SW 1271 (cell line): ENCODE measurements around the gene PKDCC.

ENCODE experiments used
- DNase-seq, 2 experiments: peaks; one replicate each; lab custom pipeline; 2025; lab: John Stamatoyannopoulos, UW

PKDCC gene, protein sequence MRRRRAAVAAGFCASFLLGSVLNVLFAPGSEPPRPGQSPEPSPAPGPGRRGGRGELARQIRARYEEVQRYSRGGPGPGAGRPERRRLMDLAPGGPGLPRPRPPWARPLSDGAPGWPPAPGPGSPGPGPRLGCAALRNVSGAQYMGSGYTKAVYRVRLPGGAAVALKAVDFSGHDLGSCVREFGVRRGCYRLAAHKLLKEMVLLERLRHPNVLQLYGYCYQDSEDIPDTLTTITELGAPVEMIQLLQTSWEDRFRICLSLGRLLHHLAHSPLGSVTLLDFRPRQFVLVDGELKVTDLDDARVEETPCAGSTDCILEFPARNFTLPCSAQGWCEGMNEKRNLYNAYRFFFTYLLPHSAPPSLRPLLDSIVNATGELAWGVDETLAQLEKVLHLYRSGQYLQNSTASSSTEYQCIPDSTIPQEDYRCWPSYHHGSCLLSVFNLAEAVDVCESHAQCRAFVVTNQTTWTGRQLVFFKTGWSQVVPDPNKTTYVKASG

DNA sequence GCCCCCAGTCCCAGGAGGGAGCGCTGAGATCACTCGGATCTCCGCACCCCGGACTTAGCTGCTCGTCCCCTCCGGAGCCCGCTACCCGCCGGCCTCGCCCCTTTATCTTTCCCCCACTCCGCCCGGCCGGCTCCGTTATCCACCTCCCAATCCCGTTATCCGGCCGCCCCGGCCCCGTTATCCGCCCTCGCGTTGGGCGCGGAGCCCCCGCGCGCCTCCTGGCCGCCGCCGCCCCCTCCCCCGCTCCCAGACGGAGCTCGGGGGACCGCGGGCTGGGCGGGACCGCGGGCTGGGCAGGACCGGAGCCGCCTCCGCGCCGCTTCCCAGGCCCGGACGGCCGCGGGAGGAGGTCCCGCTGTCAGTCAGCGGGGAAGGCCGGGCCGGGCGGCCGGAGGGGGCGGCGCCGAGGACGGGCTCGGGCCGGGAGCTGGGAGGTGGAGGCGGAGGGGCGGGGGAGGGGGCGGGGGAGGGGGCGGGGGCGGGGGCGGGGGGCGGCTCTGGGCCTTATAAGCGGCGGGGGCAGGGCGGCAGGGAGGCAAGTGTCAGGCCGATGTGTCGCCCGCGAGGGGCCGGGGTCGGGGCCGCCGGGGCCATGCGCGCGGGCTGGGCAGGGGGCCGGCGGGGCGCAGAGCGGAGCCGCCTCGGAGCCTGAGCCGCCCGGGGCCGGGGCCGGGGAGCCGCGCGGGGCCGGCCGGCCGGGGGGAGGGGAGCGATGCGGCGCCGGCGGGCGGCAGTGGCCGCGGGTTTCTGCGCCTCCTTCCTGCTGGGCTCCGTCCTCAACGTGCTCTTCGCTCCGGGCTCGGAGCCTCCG is at the start of gene PKDCC:
TSS of gene PKDCC (plus strand) at position 534 of the 811 bp plus-strand sequence. CDS start at position 713, 179 bp downstream.
- DNase-seq: peak; percentile 46 to 60

DNA sequence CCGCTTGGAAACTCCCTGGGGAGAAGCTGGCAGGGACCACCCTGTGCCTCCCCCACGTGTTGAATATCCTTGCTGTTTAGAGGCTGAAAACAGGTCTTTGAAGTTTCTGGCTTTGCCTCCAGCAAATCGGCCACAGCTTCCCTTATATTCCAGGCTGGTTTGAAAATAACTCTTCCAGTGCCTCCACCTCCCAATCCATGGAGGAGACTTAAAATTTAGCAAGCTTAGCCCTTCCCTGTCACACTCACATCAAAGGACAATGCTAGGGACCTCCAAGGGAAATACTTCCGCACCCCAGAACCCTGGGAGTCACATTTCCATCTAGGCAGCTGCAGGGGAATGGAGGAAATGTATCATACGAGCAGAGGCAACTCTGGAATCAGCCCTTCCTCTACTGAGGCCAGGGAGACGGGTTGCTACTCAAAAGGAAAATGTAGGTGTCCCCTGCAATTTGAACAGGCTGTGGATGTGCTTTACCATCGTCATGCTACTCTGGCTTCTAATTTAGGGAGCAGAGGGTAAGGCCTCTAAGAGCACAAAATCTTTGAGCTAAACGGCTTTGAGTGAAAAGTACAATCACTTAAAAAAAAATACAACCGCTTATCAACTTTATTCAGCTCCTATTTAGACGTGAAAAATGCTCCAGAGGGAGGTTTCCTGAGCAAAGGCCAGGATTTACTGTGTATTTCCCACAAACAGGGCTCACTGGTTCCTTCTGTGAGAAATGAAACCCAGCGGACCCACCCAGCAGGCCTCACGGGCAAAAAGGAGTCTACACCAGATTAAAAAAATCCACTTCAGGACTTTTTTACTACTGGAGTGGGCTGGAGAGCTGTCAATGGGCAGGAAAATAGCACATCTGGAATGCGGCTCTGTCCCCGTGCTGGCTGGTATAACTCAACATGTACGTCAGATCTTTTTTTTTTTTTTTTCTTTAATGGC is 49.4 kb upstream of the PKDCC start:
- DNase-seq: no peak

DNA sequence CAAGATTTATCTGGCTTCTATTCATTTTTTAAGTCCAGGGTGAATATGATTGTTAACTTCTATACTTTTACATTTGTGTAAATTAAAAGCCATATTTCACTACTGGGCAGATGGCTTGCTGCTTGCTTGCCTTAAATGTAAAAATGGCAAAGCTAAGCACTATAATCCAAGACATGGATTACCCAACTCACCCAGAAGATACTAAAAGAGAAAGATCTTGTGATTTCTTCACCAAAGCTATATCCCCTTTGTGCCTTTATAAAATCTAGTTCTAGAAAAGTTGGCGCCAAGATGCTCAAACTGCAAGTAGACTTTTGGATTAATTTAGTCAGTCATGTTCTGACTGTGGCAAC is 48.7 kb upstream of the PKDCC start:
- no peak for DNase-seq

DNA sequence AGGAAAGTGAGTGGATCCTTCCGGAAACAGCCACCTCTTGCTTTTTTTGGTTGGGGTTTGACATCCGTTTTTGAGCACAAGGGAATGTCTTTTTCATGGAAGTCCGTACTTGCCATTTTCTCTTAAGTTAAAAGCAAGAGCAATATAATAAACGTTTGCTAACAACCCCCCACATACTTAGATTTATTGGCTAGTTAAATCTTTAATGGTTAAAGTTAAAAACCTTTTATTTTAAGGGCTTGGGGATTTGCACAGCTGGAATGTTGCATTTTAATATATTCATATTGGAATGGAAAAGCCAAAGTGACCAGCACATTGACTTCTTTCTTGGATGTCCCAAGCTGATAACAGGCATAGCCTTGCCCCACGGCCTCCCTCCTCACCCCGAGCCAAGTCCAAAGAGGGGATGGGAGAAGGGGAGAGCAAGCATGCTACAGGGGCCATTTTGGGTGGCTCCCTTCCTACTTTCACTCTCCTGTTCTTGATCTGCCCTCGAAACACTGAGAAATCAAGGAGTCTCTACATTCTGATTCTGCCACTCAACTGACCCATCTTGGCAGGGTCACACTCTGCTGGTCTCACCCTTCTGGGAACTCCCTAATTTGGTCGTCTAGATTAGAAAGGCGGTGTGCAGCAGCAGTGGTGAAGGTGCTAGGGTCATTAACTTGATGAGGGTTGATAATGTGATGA is 48.1 kb upstream of the PKDCC start:
- no peak for DNase-seq

DNA sequence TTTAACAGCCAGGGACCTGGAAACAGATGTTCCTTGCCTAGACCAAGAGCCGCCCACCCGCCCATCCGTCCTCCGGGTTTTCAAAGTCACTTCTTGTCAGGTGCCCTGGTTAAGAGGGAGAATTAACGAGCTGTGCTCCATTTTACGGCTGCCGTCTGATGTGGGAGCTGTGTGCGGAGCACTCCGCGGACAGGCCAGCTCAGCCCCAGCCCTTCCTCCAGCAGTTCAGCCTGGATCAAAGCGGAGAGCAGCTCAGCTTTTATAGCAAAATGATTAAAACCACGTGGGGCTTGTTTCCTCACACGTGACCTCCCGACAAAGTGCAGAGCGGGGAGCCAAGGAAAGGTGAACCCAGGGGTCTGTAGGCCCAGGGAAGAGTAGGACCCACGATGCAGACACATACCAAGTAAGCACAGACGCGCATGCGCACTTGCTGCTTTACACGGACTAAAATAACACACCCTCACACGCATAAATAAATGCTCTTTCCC is 46.1 kb upstream of the PKDCC start:
- no peak for DNase-seq

DNA sequence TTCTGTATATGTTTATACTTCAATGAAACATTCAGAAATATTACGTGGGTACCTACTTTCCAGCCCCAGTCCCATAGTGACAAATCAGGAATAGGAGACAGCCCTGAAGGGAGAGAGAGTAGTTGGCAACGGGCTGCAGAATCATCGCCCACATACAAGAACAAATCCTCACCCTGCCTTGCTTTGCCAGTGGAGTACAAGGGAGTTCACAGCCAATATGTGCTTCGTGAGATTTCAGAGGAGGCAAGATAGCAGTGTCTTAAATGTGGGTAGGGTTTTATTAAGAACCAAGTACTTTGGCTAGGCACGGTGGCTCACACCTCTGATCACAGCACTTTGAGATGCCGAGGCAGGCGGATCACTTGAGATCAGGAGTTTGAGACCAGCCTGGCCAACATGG is 40.3 kb upstream of the PKDCC start:
- DNase-seq: no peak

DNA sequence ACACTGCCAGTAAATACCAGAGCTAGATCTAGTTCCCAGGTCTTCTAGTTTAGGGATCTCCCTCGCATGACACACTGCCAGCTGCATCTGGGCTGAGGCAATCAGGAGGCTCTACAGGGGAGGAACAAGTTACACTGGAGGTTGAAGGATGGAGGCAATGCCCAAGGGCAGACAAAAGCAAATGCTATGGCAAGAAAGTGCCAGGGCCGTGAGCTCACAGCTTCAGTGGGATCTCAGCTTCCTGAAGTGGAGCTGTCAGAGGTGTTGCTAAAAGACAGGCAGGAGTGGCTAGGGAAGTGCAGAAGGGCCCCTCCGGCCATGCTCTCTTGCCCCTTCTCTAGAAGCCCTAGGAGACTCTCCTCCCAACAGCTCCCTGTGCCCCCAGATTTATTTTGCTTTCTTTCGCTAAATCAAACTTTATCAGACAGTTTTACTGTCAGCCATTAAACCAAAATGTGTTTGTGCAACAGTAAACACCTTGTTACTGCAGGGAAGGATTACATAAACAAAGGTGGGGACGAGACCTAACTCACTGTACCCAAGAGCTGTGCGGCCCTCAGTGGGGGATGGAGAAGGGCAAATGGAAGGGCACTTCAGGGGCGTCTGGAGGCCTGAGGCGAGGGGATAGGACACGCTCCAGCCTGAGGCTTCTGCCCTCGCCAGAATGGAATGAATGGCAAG is 39.4 kb upstream of the PKDCC start:
- DNase-seq: no peak

DNA sequence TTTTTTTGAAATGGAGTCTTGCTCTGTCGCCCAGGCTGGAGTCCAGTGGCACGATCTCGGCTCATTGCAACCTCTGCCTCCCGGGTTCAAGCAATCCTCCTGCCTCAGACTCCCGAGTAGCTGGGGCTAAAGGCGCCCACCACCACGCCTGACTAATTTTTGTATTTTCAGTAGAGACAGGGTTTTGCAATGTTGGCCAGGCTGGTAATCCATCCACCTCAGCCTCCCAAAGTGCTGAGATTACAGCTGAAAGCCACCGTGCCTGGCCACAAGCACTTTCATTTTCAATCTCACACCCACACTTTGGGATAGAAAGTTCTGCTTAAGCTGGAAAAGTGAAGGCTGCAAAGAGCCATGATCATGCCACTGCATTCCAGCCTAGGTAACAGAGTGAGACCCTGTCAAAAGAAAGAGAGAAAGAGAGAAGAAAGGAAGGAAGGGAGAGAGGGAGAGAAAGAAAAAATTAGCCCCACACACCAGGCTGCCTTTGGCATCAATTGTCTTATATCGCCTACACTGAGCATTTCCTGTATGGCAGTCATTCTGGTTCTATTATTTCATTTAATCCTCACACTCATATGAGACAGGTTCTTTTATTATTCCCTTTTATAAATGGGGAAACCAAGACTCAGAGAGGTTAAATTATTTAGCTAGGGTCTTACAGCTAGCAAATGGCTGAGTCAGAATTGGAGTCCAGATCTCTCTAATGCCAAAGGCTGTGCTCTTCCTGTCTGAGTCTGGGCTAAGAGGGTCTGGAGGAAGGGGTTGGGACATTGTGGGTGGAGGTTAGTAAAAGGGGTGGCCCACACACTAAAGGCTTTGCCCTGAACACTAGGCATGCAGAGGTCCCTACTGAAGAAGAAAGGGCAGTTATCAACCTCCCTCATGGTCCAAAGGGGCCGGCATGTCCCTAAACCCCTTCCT is 37.9 kb upstream of the PKDCC start:
- no peak for DNase-seq

DNA sequence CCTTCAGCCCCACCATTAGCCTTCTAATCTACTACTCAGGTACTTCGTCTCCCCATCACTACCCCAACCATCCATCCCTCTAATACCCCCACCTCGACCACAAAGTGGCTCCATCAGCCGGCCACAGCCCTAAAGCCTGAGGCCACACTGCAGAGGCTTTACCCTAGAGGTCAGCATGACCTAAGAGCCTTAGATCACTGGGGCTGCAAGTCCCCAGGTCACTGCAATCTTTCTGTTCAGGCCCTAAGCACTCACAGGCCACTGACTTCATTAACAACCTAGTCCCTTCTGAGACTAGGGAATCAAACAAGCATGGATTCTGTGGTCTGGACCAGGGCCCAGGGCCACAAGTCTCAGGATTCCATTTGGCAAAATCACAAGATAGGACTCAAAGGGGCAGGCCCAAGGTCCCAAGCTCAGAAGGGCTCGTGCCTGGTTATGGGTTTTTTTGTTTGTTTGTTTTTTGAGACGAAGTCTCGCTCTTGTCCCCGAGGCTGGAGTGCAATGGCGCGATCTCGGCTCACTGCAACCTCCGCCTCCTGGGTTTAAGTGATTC is 37.0 kb upstream of the PKDCC start:
- DNase-seq: no peak

DNA sequence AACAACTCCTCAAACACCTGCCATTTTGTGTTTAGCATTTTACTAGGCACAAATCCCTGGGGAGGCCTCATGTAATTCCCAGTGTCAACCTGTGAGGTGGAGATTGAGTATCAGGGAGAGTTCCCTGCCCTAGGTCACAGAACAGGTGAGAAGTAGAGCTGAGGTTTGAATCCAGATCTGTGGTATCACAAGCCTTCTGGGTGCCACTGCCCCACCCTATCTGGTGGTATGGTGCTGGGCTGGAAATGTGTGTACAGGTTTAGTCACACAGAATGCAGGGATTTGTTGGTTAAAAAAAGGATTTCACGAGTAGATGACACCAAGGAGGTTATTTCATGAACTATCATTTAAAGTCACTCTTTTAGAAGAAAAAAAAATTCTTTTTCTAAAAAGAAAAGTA is 35.7 kb upstream of the PKDCC start:
- no peak for DNase-seq

DNA sequence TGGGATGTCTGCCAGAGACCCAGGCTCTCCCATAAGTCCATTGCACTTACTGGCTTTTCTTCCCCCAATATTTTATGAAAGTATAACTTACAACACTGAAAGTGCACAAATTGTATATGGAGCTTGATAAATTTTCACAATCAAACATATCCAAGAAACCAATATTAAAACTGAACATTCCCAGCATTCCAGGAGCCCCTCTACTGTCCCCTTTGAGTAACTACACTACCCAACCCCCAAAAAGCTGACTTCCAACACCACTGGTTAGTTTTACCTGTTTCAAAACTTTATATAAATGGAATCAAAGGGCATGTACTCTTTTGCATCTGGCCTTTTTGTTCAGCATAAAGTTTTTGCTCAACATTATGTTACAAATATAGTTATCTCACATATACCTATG is 35.2 kb upstream of the PKDCC start:
- no peak for DNase-seq

DNA sequence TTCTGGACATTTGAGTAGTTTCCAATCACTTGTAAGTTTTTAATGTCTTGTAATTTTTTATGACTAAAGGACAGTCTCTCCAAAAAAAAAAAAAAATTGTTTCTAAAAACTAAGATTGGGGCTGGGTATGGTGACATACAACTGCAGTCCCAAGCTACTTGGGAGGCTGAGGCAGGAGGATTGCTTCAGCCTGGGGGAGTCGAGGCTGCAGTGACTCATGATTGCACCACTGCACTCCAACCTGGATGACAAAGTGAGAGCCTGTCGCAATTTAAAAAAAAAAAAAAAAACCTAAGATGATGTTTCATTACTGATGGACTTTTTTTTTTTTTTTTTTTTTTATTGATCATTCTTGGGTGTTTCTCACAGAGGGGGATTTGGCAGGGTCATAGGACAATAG is 34.4 kb upstream of the PKDCC start:
- no peak for DNase-seq

DNA sequence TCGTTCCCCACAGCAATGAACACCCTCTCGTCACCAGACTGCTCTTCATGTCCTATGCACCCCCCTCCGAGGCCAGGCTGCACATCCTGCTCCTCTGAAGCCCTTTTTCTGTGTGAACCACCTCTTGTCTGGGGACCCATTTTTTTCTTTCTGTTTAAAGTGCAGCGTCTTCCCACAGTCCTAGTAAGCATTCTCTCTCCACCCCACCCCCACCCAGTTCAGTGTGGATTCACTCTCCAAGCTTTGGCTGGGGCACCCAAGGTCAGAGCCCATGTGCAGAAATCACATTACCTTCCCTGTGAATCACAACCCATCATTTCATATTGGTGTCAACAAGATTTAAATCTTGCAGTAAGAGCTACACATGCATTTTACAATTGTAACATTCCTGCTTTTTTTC is 26.4 kb upstream of the PKDCC start:
- DNase-seq: no peak

DNA sequence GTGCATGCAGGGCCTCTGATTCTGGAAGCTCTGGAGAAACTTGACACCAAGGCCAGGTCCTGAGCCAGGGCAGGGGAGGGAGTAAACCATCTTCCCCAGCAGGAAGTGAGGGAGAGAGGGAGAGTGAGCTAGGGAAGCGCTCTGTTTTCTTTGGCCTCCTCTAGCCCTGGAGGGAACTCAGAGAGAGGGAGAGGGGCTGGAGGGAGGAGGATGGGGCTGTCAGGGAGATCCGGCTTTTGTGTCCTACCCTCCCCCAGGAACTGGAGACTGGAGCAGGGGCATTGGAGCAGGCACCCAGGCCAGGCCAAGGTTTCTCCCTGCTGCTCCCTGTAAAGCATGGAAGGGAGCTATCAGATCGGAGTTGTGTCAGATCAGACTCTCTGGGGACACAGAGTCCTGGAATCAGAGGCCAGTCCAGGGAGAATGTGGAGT is 22.7 kb upstream of the PKDCC start:
- no peak for DNase-seq

DNA sequence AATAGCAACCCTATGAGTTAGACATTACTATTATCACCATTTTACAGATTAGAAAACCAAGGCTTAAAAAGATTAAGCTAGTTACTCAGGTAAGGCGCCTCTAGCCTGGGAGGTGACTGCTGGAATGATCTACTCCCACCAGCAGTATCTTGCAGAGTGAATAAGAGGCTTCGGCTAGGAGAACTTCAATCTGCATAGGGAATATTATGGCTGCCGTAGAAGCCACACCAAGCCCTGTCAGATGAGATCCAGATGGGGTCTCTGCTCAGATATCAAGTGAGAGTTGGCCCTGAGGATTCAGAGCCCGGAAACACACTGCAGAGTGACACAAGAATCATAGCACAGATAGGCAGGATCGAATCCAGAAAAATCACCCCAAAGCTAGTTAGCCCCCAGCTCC is 21.5 kb upstream of the PKDCC start:
- no peak for DNase-seq

DNA sequence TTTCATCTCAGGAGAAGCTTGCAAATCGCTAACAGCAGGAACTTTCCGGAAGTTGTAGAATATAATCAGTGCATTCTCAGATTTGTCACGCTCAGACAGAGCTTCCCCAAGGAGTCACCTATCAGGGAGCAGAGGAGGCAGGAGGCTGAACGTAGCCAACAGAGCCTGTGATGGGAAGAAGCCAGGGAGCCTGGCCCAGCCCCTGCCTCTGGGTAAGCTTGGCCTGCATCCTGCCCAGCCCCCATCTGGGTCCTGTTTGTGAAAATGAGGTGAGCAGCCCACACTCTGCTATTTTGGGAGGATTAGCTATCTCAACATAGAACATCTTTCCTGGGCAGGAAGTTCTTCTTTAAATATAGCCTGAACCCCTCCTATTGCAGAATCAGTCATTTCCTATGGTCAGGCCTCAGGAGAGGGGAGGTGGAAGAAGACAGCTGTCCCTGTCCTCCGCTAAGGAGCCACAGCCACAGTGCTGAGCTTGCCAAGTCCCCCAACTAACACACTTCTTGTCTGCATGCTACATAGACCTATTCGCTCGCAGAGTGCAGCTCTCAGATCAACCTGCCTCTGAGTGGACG is 19.2 kb upstream of the PKDCC start:
- DNase-seq: no peak

DNA sequence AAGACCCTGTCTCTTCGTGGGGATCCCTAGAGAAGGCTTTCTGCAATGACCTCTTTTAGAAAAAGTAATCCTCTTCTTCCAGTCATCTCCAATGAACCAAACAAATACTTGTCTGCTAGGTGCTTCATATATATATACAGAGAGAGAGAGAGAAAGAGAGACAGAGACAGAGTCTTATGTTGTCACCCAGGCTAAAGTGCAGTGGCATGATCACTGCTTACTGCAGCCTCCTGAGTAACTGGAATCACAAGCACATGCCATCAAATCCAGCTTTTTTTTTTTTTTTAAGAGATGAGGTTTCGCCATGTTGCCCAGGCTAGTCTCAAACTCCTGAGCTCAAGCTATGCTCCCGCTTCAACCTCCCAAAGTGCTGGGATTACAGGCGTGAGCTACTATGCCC is 18.6 kb upstream of the PKDCC start:
- no peak for DNase-seq

DNA sequence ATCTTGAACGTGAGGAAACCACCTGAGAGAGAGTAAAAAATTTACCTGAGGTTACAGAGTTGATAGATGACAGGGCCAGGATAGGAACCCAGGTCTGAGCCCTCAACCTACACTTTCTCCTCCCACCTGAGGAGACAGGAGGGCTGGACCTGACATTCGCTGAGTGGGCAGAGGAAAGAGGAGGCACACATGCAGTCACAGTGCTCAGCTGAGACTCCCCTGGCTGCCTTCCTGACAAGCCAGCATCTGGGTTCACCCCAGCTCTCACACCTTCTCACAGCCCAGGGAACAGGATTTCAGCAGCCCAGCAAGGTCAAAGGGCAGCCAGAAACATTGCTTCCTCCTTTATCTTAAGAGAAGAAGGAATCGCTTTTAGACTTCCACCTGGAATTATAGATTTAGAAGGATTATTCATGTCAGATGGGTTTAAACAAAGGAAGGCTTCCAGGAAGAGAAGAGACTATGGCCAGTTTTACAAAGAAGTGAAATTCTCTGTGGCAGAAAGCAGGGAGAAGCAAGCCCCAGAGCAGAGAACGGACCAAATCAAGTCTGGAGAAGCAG is 18.1 kb upstream of the PKDCC start:
- DNase-seq: no peak
